Esophagus muscularis mucosa (tissue), 4 donors: ENCODE measurements around the gene RUNX2. TPM values are rescaled to one million over a fixed set of nuclear protein-coding genes. Genes with fewer than 3 reads are reported as not detected.

Experiments
- DNase-seq: peaks from one replicate; pipeline ENCODE4 v3.0.0-alpha.2; 2017; ENCODE audit errors: extremely low spot score
- H3K27ac ChIP-seq, 4 donors: fragments of 200-600 bp; sonication (generic); replicated peaks in 1 of 4; 1 replicate in 3 of 4; 2 replicates in 1 of 4; pipeline ENCODE4 v1.5.1; 2016 to 2019; ENCODE audit warnings: mild to moderate bottlenecking in 1 of 4
- H3K27me3 ChIP-seq, 4 donors: fragments of 200-600 bp; sonication (generic); one replicate each; pipeline versions ENCODE4 v1.5.1 to v1.6.0; 2016 to 2019
- H3K36me3 ChIP-seq, 4 donors: fragments of 200-600 bp; sonication (generic); one replicate each; pipeline ENCODE4 v1.5.1; 2016 to 2019
- H3K4me1 ChIP-seq, 4 donors: fragments of 200-600 bp; sonication (generic); one replicate each; pipeline ENCODE4 v1.5.1; 2016 to 2019
- H3K4me3 ChIP-seq, 4 donors: fragments of 200-600 bp; sonication (generic); 1 replicate in 2 of 4; 2 replicates in 2 of 4; pipeline ENCODE4 v1.5.1; 2016 to 2019; ENCODE audit warnings: mild to moderate bottlenecking in 4 of 4, moderate library complexity in 1 of 4
- H3K9me3 ChIP-seq, 4 donors: fragments of 200-600 bp; sonication (generic); 1 replicate in 3 of 4; 2 replicates in 1 of 4; pipeline ENCODE4 v1.5.1; 2016 to 2019
- CTCF ChIP-seq, 3 experiments: fragments of 200-600 bp in 2 of 3; fragments of 450-650 bp in 1 of 3; sonication (generic) in 2 of 3; IDR thresholded peaks; one replicate each; pipeline ENCODE4 v1.5.1; 2017 to 2019; ENCODE audit warnings: antibody characterized with exemption in 3 of 3, mild to moderate bottlenecking in 2 of 3, moderate library complexity in 1 of 3
- EP300 ChIP-seq: sonication (generic); formaldehyde crosslinking; IDR thresholded peaks from one replicate; pipeline ENCODE4 v1.6.1; 2017; ENCODE audit warnings: antibody characterized with exemption
- POLR2A ChIP-seq: fragments of 450-650 bp; IDR thresholded peaks from one replicate; pipeline ENCODE4 v1.6.1; 2017; ENCODE audit warnings: antibody characterized with exemption, moderate library complexity, mild to moderate bottlenecking, low read depth
- POLR2AphosphoS5 ChIP-seq, 2 donors: sonication (generic); formaldehyde crosslinking; IDR thresholded peaks; one replicate each; pipeline ENCODE4 v1.6.1; 2017; ENCODE audit warnings: antibody characterized with exemption in 2 of 2
- WGBS: methylation state at CpG from one replicate; pipeline ENCODE4 v1.1.5; 2018; 5-methylcytosine and 5-hydroxymethylcytosine counted together
- intact Hi-C: fragments of 100-400 bp; cut with DNase I; formaldehyde crosslinking; loops from one replicate; pipeline ENCODE4 v1.15.1; 2023
- total RNA-seq, 4 donors: library from RNA; depleted of rRNA; stranded (reverse); fragments of >200 nt; gene quantifications; one replicate each; pipeline versions ENCODE4 v1.1.0 to v1.2.1, GENCODE V29; 2016

The RUNX2 gene
- total RNA-seq, 4 donors from 2014 or later: 1.0 to 1.6 (median 1.4) TPM

- no peaks in the 10 kb centered on the region for H3K27me3 ChIP-seq
- no peak overlapping the region for H3K27ac ChIP-seq
- no peaks in the 10 kb centered on the region for H3K36me3 ChIP-seq
- no peaks in the 10 kb centered on the region for H3K4me1 ChIP-seq
- TF ChIP-seq POLR2AphosphoS5 (IDR thresholded peaks at IDR 0.05) (no peak), EP300 (no peak), CTCF (IDR thresholded peaks at IDR 0.05) (no peak), POLR2A (no peak)
- no peak overlapping the region for H3K4me3 ChIP-seq
- peaks cover 0 to 6% (median 2%) of the 10 kb centered on the region in 4 donors for H3K9me3 ChIP-seq
- intact Hi-C loops: no loop called here
- DNase-seq: peak; percentile 88
- WGBS: 91% methylated on average over 8 of the region's 8 CpGs
Observed at GRCh38 chr6:45686841-45687569, 358.9 kb downstream of the RUNX2 start.

- Histone ChIP-seq H3K4me1 (no peaks in the 10 kb centered on the region), H3K36me3 (no peaks in the 10 kb centered on the region), H3K27me3 (no peaks in the 10 kb centered on the region), H3K4me3 (no peak overlapping the region), H3K9me3 (peaks cover 0 to under 1% (median 0%) of the 10 kb centered on the region in 4 donors), H3K27ac (no peak overlapping the region)
- intact Hi-C loops: no loop called here
- WGBS: 87% methylated on average over 9 of the region's 9 CpGs
- TF ChIP-seq POLR2AphosphoS5 (IDR thresholded peaks at IDR 0.05) (no peak), EP300 (no peak), POLR2A (no peak), CTCF (IDR thresholded peaks at IDR 0.05) (no peak)
- DNase-seq: no peak
Observed at GRCh38 chr6:45687570-45687969, 359.4 kb downstream of the RUNX2 start.

- H3K9me3 ChIP-seq: no peaks in the 10 kb centered on the region
- peak; percentile 8 for DNase-seq
- no peaks in the 10 kb centered on the region for H3K36me3 ChIP-seq
- TF ChIP-seq EP300 (no peak), CTCF (IDR thresholded peaks at IDR 0.05) (no peak), POLR2AphosphoS5 (IDR thresholded peaks at IDR 0.05) (no peak), POLR2A (no peak)
- no peak overlapping the region for H3K4me3 ChIP-seq
- H3K4me1 ChIP-seq: no peaks in the 10 kb centered on the region
- no peaks in the 10 kb centered on the region for H3K27me3 ChIP-seq
- no peak overlapping the region for H3K27ac ChIP-seq
- intact Hi-C loops: no loop called here
- 91% methylated on average over 1 of the region's 1 CpG for WGBS
Observed at GRCh38 chr6:45688180-45688579, 360.1 kb downstream of the RUNX2 start.

- Histone ChIP-seq H3K4me3 (no peak overlapping the region), H3K4me1 (no peaks in the 10 kb centered on the region), H3K36me3 (no peaks in the 10 kb centered on the region), H3K27me3 (no peaks in the 10 kb centered on the region), H3K9me3 (no peaks in the 10 kb centered on the region), H3K27ac (no peak overlapping the region)
- TF ChIP-seq EP300 (no peak), CTCF (IDR thresholded peaks at IDR 0.05) (no peak), POLR2A (no peak), POLR2AphosphoS5 (IDR thresholded peaks at IDR 0.05) (no peak)
- peak; percentile 68 for DNase-seq
- 100% methylated on average over 1 of the region's 2 CpGs for WGBS
- intact Hi-C loops: no loop called here
Observed at GRCh38 chr6:45689926-45690615, 361.9 kb downstream of the RUNX2 start.
